Endothelial cell of umbilical vein (primary cell): ENCODE measurements around the gene LRRIQ1. TPM values are rescaled to one million over a fixed set of nuclear protein-coding genes. Genes with fewer than 3 reads are reported as not detected.

Experiments
- BruUV-seq: library from RNA; stranded (reverse); fragments of 400-500 nt; replicated peaks from 2 replicates; lab custom pipeline; 2021; lab: Mats Ljungman, UMichigan
- CTCF ChIA-PET: fragments of 300-600, 350-600 bp; sonication (Branson Sonifier 250); formaldehyde crosslinking; loops from one replicate; lab custom pipeline; 2021; ENCODE audit warnings: antibody characterized with exemption, inconsistent platforms; lab: Charles Lee
- POLR2A ChIA-PET: fragments of 300-600, 350-600 bp; sonication (Branson Sonifier 250); formaldehyde crosslinking; loops from one replicate; lab custom pipeline; 2021; ENCODE audit warnings: antibody characterized with exemption, inconsistent platforms; lab: Charles Lee
- DNase-seq: peaks from one replicate; pipeline ENCODE4 v3.0.0-alpha.2; 2011; ENCODE audit warnings: low read depth, low spot score
- FAIRE-seq: peaks from 2 replicates; lab custom pipeline; 2011; peaks lifted over from hg19 to GRCh38; lab: Jason Lieb, UNC
- H2AFZ ChIP-seq: 2 replicates; pipeline ENCODE4 v1.6.0; 2012; ENCODE audit warnings: low read depth, low read length, control low read depth, inconsistent platforms
- H3K27ac ChIP-seq: 2 replicates; pipeline ENCODE4 v1.5.1; 2011; ENCODE audit warnings: low read depth, mild to moderate bottlenecking, control low read depth, low read length, moderate library complexity; ENCODE audit not compliant: insufficient read depth
- H3K27me3 ChIP-seq, 2 experiments: 2 replicates each; pipeline versions ENCODE4 v1.6.0 to v1.6.1; 2011; ENCODE audit warnings: low read length in 2 of 2, mixed read lengths in 1 of 2; ENCODE audit not compliant: control insufficient read depth in 2 of 2, insufficient read depth in 2 of 2
- H3K36me3 ChIP-seq, 2 experiments: 2 replicates in 1 of 2; 3 replicates in 1 of 2; pipeline ENCODE4 v1.5.1; 2011; ENCODE audit warnings: low read length in 2 of 2, mild to moderate bottlenecking in 1 of 2, moderate library complexity in 1 of 2; ENCODE audit not compliant: control insufficient read depth in 2 of 2, insufficient read depth in 2 of 2; ENCODE audit errors: extremely low read depth in 1 of 2
- H3K4me1 ChIP-seq: 3 replicates; pipeline ENCODE4 v1.5.1; 2011; ENCODE audit warnings: mild to moderate bottlenecking, low read length; ENCODE audit not compliant: control insufficient read depth, insufficient read depth; ENCODE audit errors: extremely low read depth
- H3K4me2 ChIP-seq: 2 replicates; pipeline ENCODE4 v1.6.1; 2011; ENCODE audit warnings: low read length, control low read depth, mixed read lengths; ENCODE audit not compliant: insufficient read depth
- H3K4me3 ChIP-seq, 3 experiments: fragments of 200-600 bp in 1 of 3; sonication (generic), shearing (Covaris generic) in 1 of 3; replicated peaks in 1 of 3; 2 replicates each; pipeline ENCODE4 v1.5.1; 2011 to 2016; ENCODE audit warnings: control low read depth in 3 of 3, low read length in 3 of 3, mild to moderate bottlenecking in 2 of 3, inconsistent platforms in 1 of 3, low read depth in 1 of 3, moderate library complexity in 1 of 3; ENCODE audit not compliant: insufficient read depth in 1 of 3
- H3K79me2 ChIP-seq: 2 replicates; pipeline ENCODE4 v1.6.0; 2012; ENCODE audit warnings: low read length, inconsistent platforms; ENCODE audit not compliant: control insufficient read depth, insufficient read depth
- H3K9ac ChIP-seq: replicated peaks from 2 replicates; pipeline ENCODE3; 2011; ENCODE audit warnings: low read length, control low read depth; ENCODE audit not compliant: insufficient read depth; ENCODE audit errors: extremely low read depth
- H3K9me1 ChIP-seq: replicated peaks from 3 replicates; pipeline ENCODE4 v1.6.0; 2011; ENCODE audit warnings: mild to moderate bottlenecking, low read length; ENCODE audit not compliant: control insufficient read depth, insufficient read depth; ENCODE audit errors: extremely low read depth
- H3K9me3 ChIP-seq: replicated peaks from 2 replicates; pipeline ENCODE4 v1.5.1; 2012; ENCODE audit warnings: low read length, inconsistent platforms; ENCODE audit not compliant: control insufficient read depth, insufficient read depth
- H4K20me1 ChIP-seq: replicated peaks from 2 replicates; pipeline ENCODE3; 2011; ENCODE audit warnings: mild to moderate bottlenecking, low read length; ENCODE audit not compliant: control insufficient read depth, insufficient read depth; ENCODE audit errors: extremely low read depth
- EZH2 ChIP-seq: IDR thresholded peaks from 2 replicates; pipeline ENCODE4 v1.6.1; 2012; ENCODE audit warnings: borderline replicate concordance, low read depth, mild to moderate bottlenecking, moderate library complexity, low read length, inconsistent platforms; ENCODE audit not compliant: severe bottlenecking
- FOS ChIP-seq: IDR thresholded peaks from 2 replicates; pipeline ENCODE4 v1.6.1; 2011; ENCODE audit warnings: mild to moderate bottlenecking, low read length, moderate library complexity, borderline replicate concordance; ENCODE audit not compliant: insufficient read depth
- GATA2 ChIP-seq: IDR thresholded peaks from 2 replicates; pipeline ENCODE4 v1.7.0; 2011; ENCODE audit warnings: low read depth, mild to moderate bottlenecking, moderate library complexity, mixed read lengths, low read length; ENCODE audit not compliant: insufficient read length, insufficient read depth
- JUN ChIP-seq: IDR thresholded peaks from 2 replicates; pipeline ENCODE4 v1.6.1; 2011; ENCODE audit warnings: borderline replicate concordance, low read depth; ENCODE audit not compliant: insufficient read length, insufficient read depth
- MAX ChIP-seq: IDR thresholded peaks from 2 replicates; pipeline ENCODE4 v1.6.1; 2011; ENCODE audit not compliant: insufficient read depth, insufficient read length
- MYC ChIP-seq: IDR thresholded peaks from one replicate; pipeline ENCODE4 v1.6.1; 2011; ENCODE audit warnings: mild to moderate bottlenecking, low read depth, low read length
- POLR2A ChIP-seq: IDR thresholded peaks from 2 replicates; pipeline ENCODE4 v1.6.1; 2012; ENCODE audit warnings: low read depth, mild to moderate bottlenecking, control low read depth, low read length
- POLR2AphosphoS5 ChIP-seq: IDR thresholded peaks from 2 replicates; pipeline ENCODE4 v1.6.1; 2012; ENCODE audit warnings: low read depth, mild to moderate bottlenecking, control low read depth, low read length, moderate library complexity; ENCODE audit not compliant: insufficient read depth
- dilution Hi-C: fragments of 300-500 bp; cut with MboI; formaldehyde crosslinking; loops from one replicate; pipeline ENCODE4 v1.15.0; 2019; ENCODE audit warnings: low sequenced_read_pairs; ENCODE audit not compliant: extremely low pct_ligation_motif_present
- intact Hi-C: fragments of 100-400 bp; cut with micrococcal nuclease; formaldehyde crosslinking; loops from one replicate; pipeline ENCODE4 v1.10.0; 2022
- polyA plus RNA-seq, 4 experiments: library from polyadenylated mRNA; depleted of rRNA in 3 of 4; stranded (reverse) in 3 of 4; unstranded in 1 of 4; fragments of >200 nt; gene quantifications; 2 replicates each; pipeline versions ENCODE4 v1.2.1 to v1.2.3, GENCODE V29; 2011 to 2012; ENCODE audit warnings: missing spikeins in 1 of 4
- total RNA-seq: library from RNA; stranded (reverse); gene quantifications from 2 replicates; pipeline ENCODE4 v1.2.3, GENCODE V29; 2021
- TF ChIP-seq, protein P1 (sequence below), 2 donors: IDR thresholded peaks; 1 replicate in 1 of 2; 2 replicates in 1 of 2; pipeline ENCODE4 v1.5.1; 2011; ENCODE audit warnings: low read length in 2 of 2, mild to moderate bottlenecking in 2 of 2, moderate library complexity in 2 of 2, control low read depth in 1 of 2, inconsistent platforms in 1 of 2, low read depth in 1 of 2; ENCODE audit not compliant: insufficient read depth in 1 of 2; ENCODE audit errors: extremely low read depth in 1 of 2

Gene LRRIQ1
- total and polyA plus RNA-seq, 2 donors (not counting 3 experiments of a cell fraction or from before 2014, with no cell fraction given): 0.08 to 0.20 TPM

DNA sequence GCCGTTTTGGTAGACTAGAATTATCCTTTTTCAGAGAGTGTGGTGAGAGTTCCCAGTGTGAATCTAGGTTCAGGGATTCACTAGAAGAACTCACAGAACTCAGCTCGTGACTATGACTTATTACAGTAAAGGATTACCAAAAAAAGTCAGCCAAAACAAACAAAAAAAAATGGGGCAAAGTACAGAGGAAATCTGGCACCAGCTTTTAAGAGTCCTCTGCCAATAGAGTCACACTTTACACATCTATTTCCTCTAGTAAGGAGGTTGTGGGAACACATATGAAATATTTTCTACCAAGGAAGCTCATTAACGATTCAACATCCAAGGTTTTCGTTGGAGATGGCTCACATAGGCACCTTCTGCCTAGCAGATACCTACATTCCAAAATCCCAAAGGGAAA is 28.3 kb upstream of the LRRIQ1 start:
- Histone ChIP-seq H4K20me1 (no peaks in the 10 kb centered on the region), H3K27me3 (no peaks in the 10 kb centered on the region), H3K9ac (no peak overlapping the region), H2AFZ (no peak overlapping the region), H3K4me1 (no peaks in the 10 kb centered on the region), H3K9me1 (no peaks in the 10 kb centered on the region), H3K4me3 (no peak overlapping the region), H3K79me2 (no peaks in the 10 kb centered on the region), H3K36me3 (no peaks in the 10 kb centered on the region), H3K4me2 (no peak overlapping the region), H3K27ac (no peak overlapping the region), H3K9me3 (no peaks in the 10 kb centered on the region)
- intact Hi-C loops (no loop called here), dilution Hi-C loops (no loop called here)
- FAIRE-seq (no peak), DNase-seq (peak; percentile 61)
- BruUV-seq: no TSS peak
- ChIA-PET CTCF (interaction anchor here (0.6 to 1.7 kb wide), 5 partner anchors 10 to 22 kb away, joined by 3 to 5 read pairs (median 3); no protein-coding TSS in a partner anchor), POLR2A (no interaction called here)
- TF ChIP-seq POLR2A (no peak), MYC (no peak), JUN (no peak), MAX (no peak), POLR2AphosphoS5 (no peak), EZH2 (no peak), GATA2 (no peak), FOS (no peak)
- TF ChIP-seq, protein P1, sequence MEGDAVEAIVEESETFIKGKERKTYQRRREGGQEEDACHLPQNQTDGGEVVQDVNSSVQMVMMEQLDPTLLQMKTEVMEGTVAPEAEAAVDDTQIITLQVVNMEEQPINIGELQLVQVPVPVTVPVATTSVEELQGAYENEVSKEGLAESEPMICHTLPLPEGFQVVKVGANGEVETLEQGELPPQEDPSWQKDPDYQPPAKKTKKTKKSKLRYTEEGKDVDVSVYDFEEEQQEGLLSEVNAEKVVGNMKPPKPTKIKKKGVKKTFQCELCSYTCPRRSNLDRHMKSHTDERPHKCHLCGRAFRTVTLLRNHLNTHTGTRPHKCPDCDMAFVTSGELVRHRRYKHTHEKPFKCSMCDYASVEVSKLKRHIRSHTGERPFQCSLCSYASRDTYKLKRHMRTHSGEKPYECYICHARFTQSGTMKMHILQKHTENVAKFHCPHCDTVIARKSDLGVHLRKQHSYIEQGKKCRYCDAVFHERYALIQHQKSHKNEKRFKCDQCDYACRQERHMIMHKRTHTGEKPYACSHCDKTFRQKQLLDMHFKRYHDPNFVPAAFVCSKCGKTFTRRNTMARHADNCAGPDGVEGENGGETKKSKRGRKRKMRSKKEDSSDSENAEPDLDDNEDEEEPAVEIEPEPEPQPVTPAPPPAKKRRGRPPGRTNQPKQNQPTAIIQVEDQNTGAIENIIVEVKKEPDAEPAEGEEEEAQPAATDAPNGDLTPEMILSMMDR (IDR thresholded peaks at IDR 0.05; ENCODE audit: extremely low read depth in 1 of 2, insufficient read depth in 1 of 2, low read depth in 1 of 2, low read length in 2 of 2): no peak
